Rectal smooth muscle tissue (tissue), 1 donor: ENCODE data around the gene ZNF397.

Source experiments
- H3K27ac ChIP-seq: one replicate; pipeline ENCODE4 v1.7.0; 2013; ENCODE audit warnings: low read depth, low read length, inconsistent platforms
- H3K27me3 ChIP-seq: one replicate; pipeline ENCODE4 v1.7.0; 2013; ENCODE audit warnings: low read length; ENCODE audit not compliant: control insufficient read depth, insufficient read depth
- H3K36me3 ChIP-seq: one replicate; pipeline ENCODE4 v1.7.0; 2013; ENCODE audit warnings: low read length; ENCODE audit not compliant: control insufficient read depth, insufficient read depth
- H3K4me1 ChIP-seq: one replicate; pipeline ENCODE4 v1.7.0; 2013; ENCODE audit warnings: low read length; ENCODE audit not compliant: control insufficient read depth, insufficient read depth
- H3K4me3 ChIP-seq: one replicate; pipeline ENCODE4 v1.7.0; 2013; ENCODE audit warnings: low read length
- H3K9ac ChIP-seq: one replicate; pipeline ENCODE4 v1.7.0; 2013; ENCODE audit warnings: low read length

ZNF397 gene

GRCh38 chr18:35248429-35248828 is 7.6 kb downstream of the ZNF397 start:
- no peak overlapping the region for H3K27ac ChIP-seq
- H3K27me3 ChIP-seq: no peaks in the 10 kb centered on the region
- H3K36me3 ChIP-seq: peaks cover 40% of the 10 kb centered on the region
- no peak overlapping the region for H3K9ac ChIP-seq
- H3K4me3 ChIP-seq: no peak overlapping the region
- H3K4me1 ChIP-seq: no peaks in the 10 kb centered on the region

- H3K4me3 ChIP-seq: no peak overlapping the region
- no peak overlapping the region for H3K9ac ChIP-seq
- H3K4me1 ChIP-seq: no peaks in the 10 kb centered on the region
- H3K27ac ChIP-seq: no peak overlapping the region
- H3K27me3 ChIP-seq: no peaks in the 10 kb centered on the region
- H3K36me3 ChIP-seq: peaks cover 16% of the 10 kb centered on the region
Measured at GRCh38 chr18:35252466-35252865, 11.6 kb downstream of the ZNF397 start.

GRCh38 chr18:35253655-35254287 is 12.9 kb downstream of the ZNF397 start:
- Histone ChIP-seq H3K27ac (no peak overlapping the region), H3K36me3 (peaks cover 15% of the 10 kb centered on the region), H3K4me1 (no peaks in the 10 kb centered on the region), H3K27me3 (no peaks in the 10 kb centered on the region), H3K9ac (no peak overlapping the region), H3K4me3 (no peak overlapping the region)

GRCh38 chr18:35256947-35257346 is 16.1 kb downstream of the ZNF397 start:
- Histone ChIP-seq H3K9ac (no peak overlapping the region), H3K27ac (no peak overlapping the region), H3K27me3 (no peaks in the 10 kb centered on the region), H3K4me1 (no peaks in the 10 kb centered on the region), H3K36me3 (peaks cover 11% of the 10 kb centered on the region), H3K4me3 (no peak overlapping the region)

- H3K27me3 ChIP-seq: no peaks in the 10 kb centered on the region
- no peak overlapping the region for H3K27ac ChIP-seq
Measured at GRCh38 chr18:35264409-35264808, 23.6 kb downstream of the ZNF397 start.

GRCh38 chr18:35267161-35267651 is 26.4 kb downstream of the ZNF397 start:
- H3K36me3 ChIP-seq: peaks cover 3% of the 10 kb centered on the region
- H3K4me3 ChIP-seq: peak overlapping the region; percentile 73
- no peak overlapping the region for H3K9ac ChIP-seq
- peak overlapping the region; percentile 80 for H3K27ac ChIP-seq
- H3K27me3 ChIP-seq: no peaks in the 10 kb centered on the region
- H3K4me1 ChIP-seq: no peaks in the 10 kb centered on the region

More at GRCh38 chr18:35264409-35264808, 23.6 kb downstream of the ZNF397 start:
- no peak overlapping the region for H3K4me3 ChIP-seq
- H3K9ac ChIP-seq: no peak overlapping the region
- peaks cover 3% of the 10 kb centered on the region for H3K36me3 ChIP-seq
- no peaks in the 10 kb centered on the region for H3K4me1 ChIP-seq

GRCh38 chr18:35267809-35268208 is 27.0 kb downstream of the ZNF397 start:
- Histone ChIP-seq H3K36me3 (peaks cover 3% of the 10 kb centered on the region), H3K9ac (no peak overlapping the region), H3K27ac (peak overlapping the region; percentile 53), H3K4me3 (peak overlapping the region; percentile 73), H3K27me3 (no peaks in the 10 kb centered on the region), H3K4me1 (no peaks in the 10 kb centered on the region)

- Histone ChIP-seq H3K4me1 (no peaks in the 10 kb centered on the region), H3K27me3 (no peaks in the 10 kb centered on the region), H3K27ac (no peak overlapping the region), H3K36me3 (peaks cover 3% of the 10 kb centered on the region), H3K4me3 (no peak overlapping the region), H3K9ac (no peak overlapping the region)
Measured at GRCh38 chr18:35268821-35269220, 28.0 kb downstream of the ZNF397 start.

- H3K36me3 ChIP-seq: no peaks in the 10 kb centered on the region
- no peak overlapping the region for H3K9ac ChIP-seq
- no peak overlapping the region for H3K4me3 ChIP-seq
- no peak overlapping the region for H3K27ac ChIP-seq
- no peaks in the 10 kb centered on the region for H3K4me1 ChIP-seq
- H3K27me3 ChIP-seq: no peaks in the 10 kb centered on the region
Measured at GRCh38 chr18:35271656-35272055, 30.8 kb downstream of the ZNF397 start.

GRCh38 chr18:35276267-35276666 is 35.4 kb downstream of the ZNF397 start:
- no peaks in the 10 kb centered on the region for H3K27me3 ChIP-seq
- H3K36me3 ChIP-seq: no peaks in the 10 kb centered on the region
- H3K4me3 ChIP-seq: no peak overlapping the region
- H3K4me1 ChIP-seq: no peaks in the 10 kb centered on the region
- no peak overlapping the region for H3K27ac ChIP-seq
- no peak overlapping the region for H3K9ac ChIP-seq

GRCh38 chr18:35277633-35278032 is 36.8 kb downstream of the ZNF397 start:
- Histone ChIP-seq H3K36me3 (no peaks in the 10 kb centered on the region), H3K27me3 (no peaks in the 10 kb centered on the region), H3K27ac (no peak overlapping the region), H3K9ac (no peak overlapping the region), H3K4me3 (no peak overlapping the region), H3K4me1 (no peaks in the 10 kb centered on the region)

GRCh38 chr18:35278085-35278484 is 37.3 kb downstream of the ZNF397 start:
- Histone ChIP-seq H3K9ac (no peak overlapping the region), H3K4me3 (no peak overlapping the region), H3K36me3 (no peaks in the 10 kb centered on the region), H3K27me3 (no peaks in the 10 kb centered on the region), H3K4me1 (no peaks in the 10 kb centered on the region), H3K27ac (no peak overlapping the region)

- no peaks in the 10 kb centered on the region for H3K27me3 ChIP-seq
- H3K36me3 ChIP-seq: no peaks in the 10 kb centered on the region
- no peak overlapping the region for H3K4me3 ChIP-seq
- no peak overlapping the region for H3K9ac ChIP-seq
- H3K4me1 ChIP-seq: no peaks in the 10 kb centered on the region
- no peak overlapping the region for H3K27ac ChIP-seq
Measured at GRCh38 chr18:35278969-35279368, 38.1 kb downstream of the ZNF397 start.
